Activated naive CD4-positive, alpha-beta T cell treated with anti-CD3 and anti-CD28 coated beads, Interleukin-2, amount 10 ng/mL, durations not matched to agents 5 hours and 36 hours (primary cell): ENCODE measurements around the gene CADPS2. TPM values are rescaled to one million over a fixed set of nuclear protein-coding genes. Genes with fewer than 3 reads are reported as not detected.

ENCODE experiments used
- total RNA-seq, 2 experiments: library from RNA; stranded (reverse); gene quantifications; one replicate each; pipeline ENCODE4 v1.2.3, GENCODE V29; 2021

Gene CADPS2
- total RNA-seq, result not detected

DNA sequence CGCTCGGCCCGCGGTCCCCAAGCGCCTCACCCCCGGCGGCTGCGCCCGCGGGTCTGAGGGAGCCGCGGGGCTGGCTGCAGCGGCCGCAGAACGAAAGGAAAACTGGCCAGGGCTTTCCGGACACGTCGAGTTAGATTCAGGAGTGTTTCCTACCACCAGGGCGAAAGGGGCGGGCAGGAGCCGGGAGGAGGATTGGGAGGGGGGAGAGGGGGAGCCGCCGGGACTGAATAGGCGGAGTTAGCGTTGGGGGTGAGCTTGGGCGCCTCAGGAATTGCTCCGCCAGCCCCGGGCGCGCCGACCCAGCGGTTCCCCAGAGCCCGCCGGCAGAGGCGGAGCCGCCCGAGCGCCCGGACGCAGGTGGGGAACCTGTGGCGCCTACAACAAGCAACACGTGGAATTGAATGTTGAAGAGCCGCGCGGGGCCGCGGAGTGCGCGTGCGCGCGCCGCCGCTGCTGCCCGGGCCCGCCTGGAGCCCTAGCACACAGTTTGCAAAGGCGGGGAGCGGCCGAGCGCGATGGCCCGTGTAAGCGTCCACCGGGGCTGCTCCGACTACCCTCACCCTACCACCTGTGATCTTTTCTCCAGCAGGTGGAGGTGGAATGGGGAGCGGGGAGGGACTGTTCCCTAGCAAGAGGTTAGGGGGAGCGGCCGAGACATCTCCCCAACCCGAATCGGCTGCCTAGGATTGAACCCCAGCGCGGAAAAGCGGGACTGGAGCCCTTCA, at the start of gene CADPS2:
CADPS2 (minus strand) TSS at position 104 of the 725 bp plus-strand sequence. CDS start 123 bp downstream, outside the sequence.

GRCh38 chr7:122702872-122703510, 183.3 kb downstream of the CADPS2 start, which contains the start of gene RNF148:
Gene RNF148, minus strand, starts transcription at chr7:122702922. Its CDS starts 172 bp downstream, at chr7:122702750.

DNA sequence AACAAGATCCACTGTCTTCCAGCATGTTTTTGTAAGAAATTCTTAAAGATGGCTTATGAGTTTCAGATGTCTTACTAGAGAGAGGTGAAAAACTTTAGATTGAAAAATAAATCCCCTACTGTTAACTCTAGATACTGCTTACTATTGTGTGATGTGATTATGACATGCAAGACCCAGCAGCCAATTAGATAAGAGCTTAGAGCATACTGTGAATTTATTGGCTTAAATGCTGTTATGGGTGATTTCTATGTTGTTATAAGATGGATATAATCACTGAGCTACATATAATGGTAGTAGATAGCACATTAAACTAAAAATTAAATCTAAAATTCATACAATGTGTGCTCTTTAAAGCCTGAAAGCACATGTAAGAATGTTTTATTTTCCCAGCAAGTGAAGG, 187.2 kb downstream of the CADPS2 start, which contains the start of gene RNF133:
RNF133 (minus strand) TSS at position 101 of the 400 bp plus-strand sequence. CDS start 199 bp downstream, outside the sequence.

GRCh38 chr7:122304319-122304975, 581.8 kb downstream of the CADPS2 start, which contains the start of gene FEZF1:
Gene FEZF1, minus strand, starts transcription at chr7:122304750. Its CDS starts 313 bp downstream, at chr7:122304437.

Other genes starting within 250 kb of the CADPS2 start
- not detected for gene RNF133, start 187.3 kb downstream of the CADPS2 start, total RNA-seq
- not detected for gene RNF148, start 183.5 kb downstream of the CADPS2 start, total RNA-seq
- gene TAS2R16, start 109.2 kb upstream of the CADPS2 start, total RNA-seq, result not detected